SK-N-SH (cell line): Measurements from ENCODE around the gene ULK1.
"Not testable (repeated sequence)": the region's sequence is repeated elsewhere in the genome, so short reads cannot be mapped to it uniquely, and the experiment has no call there.

ENCODE experiments used
- CHD2 ChIP-seq: fragments of 150-350 bp; IDR thresholded peaks from 2 replicates; pipeline ENCODE4 v1.6.1; 2018; ENCODE audit warnings: low read length; ENCODE audit not compliant: partially characterized antibody
- POLR2AphosphoS5 ChIP-seq: IDR thresholded peaks from 2 replicates; pipeline ENCODE4 v1.6.1; 2012; ENCODE audit warnings: low read depth, low read length

GRCh38 chr12:131953810-131954209, 59.4 kb downstream of the ULK1 start:
- TF ChIP-seq POLR2AphosphoS5, CHD2: not testable (repeated sequence)
